GM12878 (cell line): Measurements from ENCODE around the gene CFAP157. TPM values are rescaled to one million over a fixed set of nuclear protein-coding genes. Genes with fewer than 3 reads are reported as not detected.

Experiments used
- ATAC-seq: fragments of 200-7000 bp; cut with Tn5 transposase; 3 replicates; pipeline ENCODE4 v1.9.1; 2020; ENCODE audit warnings: mild to moderate bottlenecking, moderate library complexity
- BruUV-seq: library from RNA; stranded (reverse); fragments of 400-500 nt; replicated peaks from 2 replicates; lab custom pipeline; 2021; lab: Mats Ljungman, UMichigan
- CTCF ChIA-PET: fragments of 300-600 bp; sonication (Branson Sonifier 250); formaldehyde crosslinking; extraction: SDS; loops from one replicate; lab custom pipeline; 2021; ENCODE audit warnings: inconsistent platforms; lab: Yijun Ruan, JAX
- POLR2A ChIA-PET: fragments of 350-600 bp; formaldehyde crosslinking; extraction: SDS; loops from one replicate; lab custom pipeline; 2021; ENCODE audit warnings: inconsistent platforms; lab: Charles Lee
- RAD21 ChIA-PET: fragments of 300-600 bp; sonication (Branson Sonifier 250); formaldehyde crosslinking; loops from one replicate; lab custom pipeline; 2023; ENCODE audit warnings: antibody characterized with exemption; ENCODE audit not compliant: unreplicated experiment; lab: Charles Lee
- SMC1A ChIA-PET: fragments of 300-600 bp; sonication (Branson Sonifier 250); formaldehyde crosslinking; loops from one replicate; lab custom pipeline; 2023; ENCODE audit not compliant: unreplicated experiment, uncharacterized antibody; lab: Charles Lee
- DNase-seq: peaks from one replicate; pipeline ENCODE4 v3.0.0-alpha.2; 2011; ENCODE audit warnings: low read depth, low spot score
- FAIRE-seq: peaks from 3 replicates; lab custom pipeline; 2011; peaks lifted over from hg19 to GRCh38; lab: Jason Lieb, UNC
- H2AFZ ChIP-seq: 2 replicates; pipeline ENCODE4 v1.6.0; 2011; ENCODE audit warnings: low read depth, low read length, control low read depth; ENCODE audit not compliant: control insufficient read depth
- H3K27ac ChIP-seq: 2 replicates; pipeline ENCODE4 v1.5.1; 2011; ENCODE audit warnings: control low read depth; ENCODE audit not compliant: control insufficient read depth, insufficient read depth
- H3K27me3 ChIP-seq, 2 experiments: replicated peaks in 1 of 2; 2 replicates each; pipeline versions ENCODE4 v1.6.0 to v1.6.1; 2011; ENCODE audit warnings: low read length in 1 of 2; ENCODE audit not compliant: control insufficient read depth in 2 of 2, insufficient read depth in 2 of 2
- H3K36me3 ChIP-seq, 2 experiments: 2 replicates each; pipeline ENCODE4 v1.5.1; 2011; ENCODE audit warnings: low read length in 1 of 2; ENCODE audit not compliant: control insufficient read depth in 2 of 2, insufficient read depth in 2 of 2
- H3K4me1 ChIP-seq: 2 replicates; pipeline ENCODE4 v1.6.1; 2011; ENCODE audit warnings: mild to moderate bottlenecking, low read length, moderate library complexity, mixed read lengths; ENCODE audit not compliant: control insufficient read depth, insufficient read depth
- H3K4me2 ChIP-seq: 2 replicates; pipeline ENCODE4 v1.6.0; 2011; ENCODE audit warnings: control low read depth; ENCODE audit not compliant: control insufficient read depth, insufficient read depth
- H3K4me3 ChIP-seq: fragments of 200-600 bp; sonication (generic); 2 replicates; pipeline ENCODE4 v1.5.1; 2016
- H3K79me2 ChIP-seq: 2 replicates; pipeline ENCODE4 v1.6.0; 2011; ENCODE audit warnings: low read length; ENCODE audit not compliant: control insufficient read depth, insufficient read depth
- H3K9ac ChIP-seq: 2 replicates; pipeline ENCODE4 v1.8.0; 2011; ENCODE audit warnings: low read length, control low read depth, mixed read lengths; ENCODE audit not compliant: control insufficient read depth, insufficient read depth
- H3K9me3 ChIP-seq: replicated peaks from 3 replicates; pipeline ENCODE4 v1.5.1; 2011; ENCODE audit warnings: mild to moderate bottlenecking, low read length; ENCODE audit not compliant: control insufficient read depth, insufficient read depth
- H4K20me1 ChIP-seq: 2 replicates; pipeline ENCODE4 v1.6.0; 2011; ENCODE audit not compliant: control insufficient read depth, insufficient read depth
- CHD2 ChIP-seq: IDR thresholded peaks from 2 replicates; pipeline ENCODE4 v1.6.1; 2011; ENCODE audit warnings: low read depth, low read length, improper control_type of control experiment, borderline replicate concordance
- DPF2 ChIP-seq: fragments of 450-650 bp; IDR thresholded peaks from 2 replicates; pipeline ENCODE4 v1.6.1; 2017; ENCODE audit warnings: mild to moderate bottlenecking
- ELK1 ChIP-seq: IDR thresholded peaks from 2 replicates; pipeline ENCODE4 v1.6.1; 2012; ENCODE audit warnings: low read depth, low read length, improper control_type of control experiment
- LARP7 ChIP-seq: fragments of 450-650 bp; IDR thresholded peaks from 2 replicates; pipeline ENCODE4 v1.6.1; 2017; ENCODE audit warnings: mild to moderate bottlenecking
- SPI1 ChIP-seq: IDR thresholded peaks from 2 replicates; pipeline ENCODE4 v1.6.1; 2011; ENCODE audit warnings: low read depth, mild to moderate bottlenecking, low read length, moderate library complexity, borderline replicate concordance; ENCODE audit not compliant: insufficient read depth
- TARDBP ChIP-seq: IDR thresholded peaks from 2 replicates; pipeline ENCODE4 v1.6.1; 2016; ENCODE audit warnings: borderline replicate concordance
- TCF3 ChIP-seq: IDR thresholded peaks from 2 replicates; pipeline ENCODE4 v1.6.1; 2012; ENCODE audit warnings: low read depth, mild to moderate bottlenecking, low read length, borderline replicate concordance; ENCODE audit not compliant: insufficient read depth
- ZBTB11 ChIP-seq: fragments of 450-650 bp; formaldehyde crosslinking; IDR thresholded peaks from 2 replicates; pipeline ENCODE4 v1.5.0; 2022; ENCODE audit warnings: mild to moderate bottlenecking, missing genetic modification characterization
- ZBTB40 ChIP-seq: fragments of 450-650 bp; IDR thresholded peaks from 2 replicates; pipeline ENCODE4 v1.6.1; 2016; ENCODE audit warnings: mild to moderate bottlenecking, moderate library complexity, borderline replicate concordance
- WGBS: methylation state at CpG from one replicate; pipeline ENCODE4 v1.1.6; 2016; ENCODE audit warnings: low lambda C conversion rate; ENCODE audit not compliant: insufficient replicate concordance, insufficient coverage; ENCODE audit errors: missing lambda C conversion rate; 5-methylcytosine and 5-hydroxymethylcytosine counted together
- in situ Hi-C: fragments of 300-500 bp; cut with MboI; formaldehyde crosslinking; loops from 9 replicates; pipeline ENCODE4 v1.14.3; 2018; ENCODE audit warnings: mixed read lengths
- intact Hi-C: fragments of 100-400 bp; cut with micrococcal nuclease; formaldehyde crosslinking; loops from one replicate; pipeline ENCODE4 v1.14.2; 2022; ENCODE audit not compliant: unreplicated experiment
- polyA plus RNA-seq, 11 experiments: library from polyadenylated mRNA; depleted of rRNA in 4 of 11; unstranded in 6 of 11; stranded (reverse) in 5 of 11; fragments of >200 nt; fragmentation: Nextera tagmentation in 4 of 11; fragmentation: Illumina TruSeq in 1 of 11; extraction: Ambion mirVana in 4 of 11; extraction: Trizol in 1 of 11; gene quantifications; 1 replicate in 1 of 11; 2 replicates in 10 of 11; pipeline versions ENCODE4 v1.2.1 to v1.2.3, GENCODE V29; 2011 to 2016; ENCODE audit warnings: inconsistent platforms in 2 of 11, missing spikeins in 2 of 11, low read depth in 1 of 11
- total RNA-seq, 4 experiments: library from RNA; depleted of rRNA in 3 of 4; stranded (reverse); fragments of >200 nt in 3 of 4; fragmentation: Illumina TruSeq in 1 of 4; extraction: Trizol in 1 of 4; gene quantifications; 2 replicates each; pipeline versions ENCODE4 v1.2.1 to v1.2.3, GENCODE V29; 2013 to 2021
- TF ChIP-seq, protein P1 (sequence below): fragments of 450-650 bp; IDR thresholded peaks from 2 replicates; pipeline ENCODE4 v1.6.1; 2017; ENCODE audit warnings: mild to moderate bottlenecking, moderate library complexity

Gene CFAP157
- total and polyA plus RNA-seq, 10 of the 15 experiments (the other 5 are each of a cell fraction or from before 2014, with no cell fraction given): 0.08 to 0.72 TPM; not detected in 8

- in situ Hi-C loops (no loop called here), intact Hi-C loops (no loop called here)
- Histone ChIP-seq H3K4me2 (no peak overlapping the region), H3K4me3 (no peak overlapping the region), H3K79me2 (no peaks in the 10 kb centered on the region), H3K27me3 (no peaks in the 10 kb centered on the region), H3K4me1 (no peaks in the 10 kb centered on the region), H3K9ac (no peak overlapping the region), H2AFZ (no peak overlapping the region), H3K36me3 (no peaks in the 10 kb centered on the region), H3K27ac (no peak overlapping the region), H3K9me3 (no peaks in the 10 kb centered on the region), H4K20me1 (no peaks in the 10 kb centered on the region)
- POLR2A ChIA-PET: no interaction called here
- FAIRE-seq: no peak
- SMC1A ChIA-PET: no interaction called here
- ATAC-seq: no peak
- BruUV-seq: no TSS peak
- RAD21 ChIA-PET: no interaction called here
- WGBS: 24% methylated on average over 12 of the region's 12 CpGs
- no peak for DNase-seq
- CTCF ChIA-PET: no interaction called here
- TF ChIP-seq DPF2 (no peak), ZBTB40 (no peak), TCF3 (no peak), ELK1 (no peak), LARP7 (no peak), CHD2 (no peak), ZBTB11 (no peak), TARDBP (no peak), SPI1 (no peak)
- TF ChIP-seq, protein P1, sequence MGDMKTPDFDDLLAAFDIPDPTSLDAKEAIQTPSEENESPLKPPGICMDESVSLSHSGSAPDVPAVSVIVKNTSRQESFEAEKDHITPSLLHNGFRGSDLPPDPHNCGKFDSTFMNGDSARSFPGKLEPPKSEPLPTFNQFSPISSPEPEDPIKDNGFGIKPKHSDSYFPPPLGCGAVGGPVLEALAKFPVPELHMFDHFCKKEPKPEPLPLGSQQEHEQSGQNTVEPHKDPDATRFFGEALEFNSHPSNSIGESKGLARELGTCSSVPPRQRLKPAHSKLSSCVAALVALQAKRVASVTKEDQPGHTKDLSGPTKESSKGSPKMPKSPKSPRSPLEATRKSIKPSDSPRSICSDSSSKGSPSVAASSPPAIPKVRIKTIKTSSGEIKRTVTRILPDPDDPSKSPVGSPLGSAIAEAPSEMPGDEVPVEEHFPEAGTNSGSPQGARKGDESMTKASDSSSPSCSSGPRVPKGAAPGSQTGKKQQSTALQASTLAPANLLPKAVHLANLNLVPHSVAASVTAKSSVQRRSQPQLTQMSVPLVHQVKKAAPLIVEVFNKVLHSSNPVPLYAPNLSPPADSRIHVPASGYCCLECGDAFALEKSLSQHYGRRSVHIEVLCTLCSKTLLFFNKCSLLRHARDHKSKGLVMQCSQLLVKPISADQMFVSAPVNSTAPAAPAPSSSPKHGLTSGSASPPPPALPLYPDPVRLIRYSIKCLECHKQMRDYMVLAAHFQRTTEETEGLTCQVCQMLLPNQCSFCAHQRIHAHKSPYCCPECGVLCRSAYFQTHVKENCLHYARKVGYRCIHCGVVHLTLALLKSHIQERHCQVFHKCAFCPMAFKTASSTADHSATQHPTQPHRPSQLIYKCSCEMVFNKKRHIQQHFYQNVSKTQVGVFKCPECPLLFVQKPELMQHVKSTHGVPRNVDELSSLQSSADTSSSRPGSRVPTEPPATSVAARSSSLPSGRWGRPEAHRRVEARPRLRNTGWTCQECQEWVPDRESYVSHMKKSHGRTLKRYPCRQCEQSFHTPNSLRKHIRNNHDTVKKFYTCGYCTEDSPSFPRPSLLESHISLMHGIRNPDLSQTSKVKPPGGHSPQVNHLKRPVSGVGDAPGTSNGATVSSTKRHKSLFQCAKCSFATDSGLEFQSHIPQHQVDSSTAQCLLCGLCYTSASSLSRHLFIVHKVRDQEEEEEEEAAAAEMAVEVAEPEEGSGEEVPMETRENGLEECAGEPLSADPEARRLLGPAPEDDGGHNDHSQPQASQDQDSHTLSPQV: no peak
These were observed 15.4 kb downstream of the CFAP157 start for GRCh38 chr9:127722055-127722745.
